ENCODE results near the gene CHRNA3. TPM values are rescaled to one million over a fixed set of nuclear protein-coding genes. Genes with fewer than 3 reads are reported as not detected.

The CHRNA3 gene
- polyA plus RNA-seq, 1 of the 3 experiments (the other 2 are of a cell fraction), result 2.3 TPM

DNA sequence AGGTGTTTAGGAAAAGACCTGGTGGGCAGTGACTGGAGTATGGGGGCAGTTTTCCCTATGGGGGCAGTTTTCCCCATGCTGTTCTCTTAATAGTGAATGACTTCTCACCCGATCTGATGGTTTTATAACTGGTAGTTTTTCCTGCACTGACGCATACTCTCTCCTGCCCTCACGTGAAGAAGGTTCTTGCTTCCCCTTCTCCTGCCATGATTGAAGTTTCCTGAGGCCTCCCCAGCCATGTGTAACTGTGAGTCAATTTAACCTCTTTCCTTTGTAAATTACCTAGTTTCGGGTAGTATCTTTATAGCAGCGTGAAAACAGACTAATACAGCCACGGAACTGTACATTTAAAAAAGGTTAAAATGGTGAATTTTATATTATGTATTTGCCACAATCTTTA is 45.2 kb upstream of the CHRNA3 start:
- WGBS (ENCODE audit: low lambda C conversion rate), result 79% methylated on average over 6 of the region's 6 CpGs
- ChIA-PET POLR2A (no interaction called here), CTCF (interaction anchor here (0.8 kb wide), 1 partner anchor 9 kb away, joined by 3 read pairs; no protein-coding TSS in a partner anchor)
- DNase-seq, result no peak
- Histone ChIP-seq H3K79me2 (ENCODE audit: insufficient read depth) (no peaks in the 10 kb centered on the region), H3F3A (replicated peaks; ENCODE audit: insufficient read depth) (no peaks in the 10 kb centered on the region), H3K36me3 (replicated peaks in 1 of 2; ENCODE audit: control insufficient read depth in 1 of 2, insufficient read depth in 2 of 2, low read length in 1 of 2) (no peaks in the 10 kb centered on the region), H2AFZ (ENCODE audit: low read depth) (no peak overlapping the region), H3K4me3 (ENCODE audit: low read depth in 2 of 2, low read length in 1 of 2) (no peak overlapping the region), H3K9ac (no peak overlapping the region), H3K27me3 (ENCODE audit: insufficient read depth) (no peaks in the 10 kb centered on the region; the same call in 1 of the 2 replicates), H4K20me1 (ENCODE audit: insufficient read depth) (no peaks in the 10 kb centered on the region), H3K9me2 (no peaks in the 10 kb centered on the region), H3K4me2 (no peak overlapping the region), H3K9me3 (no peaks in the 10 kb centered on the region), H3K27ac (ENCODE audit: low read depth in 2 of 2, low read length in 1 of 2) (no peak overlapping the region), H3K4me1 (ENCODE audit: control insufficient read depth in 1 of 2, insufficient read depth in 2 of 2, low read depth in 1 of 2, low read length in 1 of 2) (peaks cover 0 to 17% of the 10 kb centered on the region in 2 experiments; a peak in 2 of 4 replicates)
- TF ChIP-seq YY1 (IDR thresholded peaks at IDR 0.05; ENCODE audit: low read depth) (no peak), FOXJ3 (CRISPR knock-in tag; IDR thresholded peaks at IDR 0.05) (no peak), NRF1 (IDR thresholded peaks at IDR 0.05; ENCODE audit: low read depth, low read length) (no peak), TAF1 (IDR thresholded peaks at IDR 0.05; ENCODE audit: borderline replicate concordance, low read depth, low read length) (no peak), EZH2phosphoT487 (IDR thresholded peaks at IDR 0.05; ENCODE audit: borderline replicate concordance, low read depth) (no peak), MEF2A (IDR thresholded peaks at IDR 0.05; ENCODE audit: borderline replicate concordance, low read depth) (no peak), ELF1 (IDR thresholded peaks at IDR 0.05) (no peak)
- TF ChIP-seq, protein P1, sequence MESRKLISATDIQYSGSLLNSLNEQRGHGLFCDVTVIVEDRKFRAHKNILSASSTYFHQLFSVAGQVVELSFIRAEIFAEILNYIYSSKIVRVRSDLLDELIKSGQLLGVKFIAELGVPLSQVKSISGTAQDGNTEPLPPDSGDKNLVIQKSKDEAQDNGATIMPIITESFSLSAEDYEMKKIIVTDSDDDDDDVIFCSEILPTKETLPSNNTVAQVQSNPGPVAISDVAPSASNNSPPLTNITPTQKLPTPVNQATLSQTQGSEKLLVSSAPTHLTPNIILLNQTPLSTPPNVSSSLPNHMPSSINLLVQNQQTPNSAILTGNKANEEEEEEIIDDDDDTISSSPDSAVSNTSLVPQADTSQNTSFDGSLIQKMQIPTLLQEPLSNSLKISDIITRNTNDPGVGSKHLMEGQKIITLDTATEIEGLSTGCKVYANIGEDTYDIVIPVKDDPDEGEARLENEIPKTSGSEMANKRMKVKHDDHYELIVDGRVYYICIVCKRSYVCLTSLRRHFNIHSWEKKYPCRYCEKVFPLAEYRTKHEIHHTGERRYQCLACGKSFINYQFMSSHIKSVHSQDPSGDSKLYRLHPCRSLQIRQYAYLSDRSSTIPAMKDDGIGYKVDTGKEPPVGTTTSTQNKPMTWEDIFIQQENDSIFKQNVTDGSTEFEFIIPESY (IDR thresholded peaks at IDR 0.05; ENCODE audit: borderline replicate concordance, low read depth), result no peak
- TF ChIP-seq, protein P2, sequence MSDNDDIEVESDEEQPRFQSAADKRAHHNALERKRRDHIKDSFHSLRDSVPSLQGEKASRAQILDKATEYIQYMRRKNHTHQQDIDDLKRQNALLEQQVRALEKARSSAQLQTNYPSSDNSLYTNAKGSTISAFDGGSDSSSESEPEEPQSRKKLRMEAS (IDR thresholded peaks at IDR 0.05; ENCODE audit: low read depth), result no peak
- TF ChIP-seq, protein P3, sequence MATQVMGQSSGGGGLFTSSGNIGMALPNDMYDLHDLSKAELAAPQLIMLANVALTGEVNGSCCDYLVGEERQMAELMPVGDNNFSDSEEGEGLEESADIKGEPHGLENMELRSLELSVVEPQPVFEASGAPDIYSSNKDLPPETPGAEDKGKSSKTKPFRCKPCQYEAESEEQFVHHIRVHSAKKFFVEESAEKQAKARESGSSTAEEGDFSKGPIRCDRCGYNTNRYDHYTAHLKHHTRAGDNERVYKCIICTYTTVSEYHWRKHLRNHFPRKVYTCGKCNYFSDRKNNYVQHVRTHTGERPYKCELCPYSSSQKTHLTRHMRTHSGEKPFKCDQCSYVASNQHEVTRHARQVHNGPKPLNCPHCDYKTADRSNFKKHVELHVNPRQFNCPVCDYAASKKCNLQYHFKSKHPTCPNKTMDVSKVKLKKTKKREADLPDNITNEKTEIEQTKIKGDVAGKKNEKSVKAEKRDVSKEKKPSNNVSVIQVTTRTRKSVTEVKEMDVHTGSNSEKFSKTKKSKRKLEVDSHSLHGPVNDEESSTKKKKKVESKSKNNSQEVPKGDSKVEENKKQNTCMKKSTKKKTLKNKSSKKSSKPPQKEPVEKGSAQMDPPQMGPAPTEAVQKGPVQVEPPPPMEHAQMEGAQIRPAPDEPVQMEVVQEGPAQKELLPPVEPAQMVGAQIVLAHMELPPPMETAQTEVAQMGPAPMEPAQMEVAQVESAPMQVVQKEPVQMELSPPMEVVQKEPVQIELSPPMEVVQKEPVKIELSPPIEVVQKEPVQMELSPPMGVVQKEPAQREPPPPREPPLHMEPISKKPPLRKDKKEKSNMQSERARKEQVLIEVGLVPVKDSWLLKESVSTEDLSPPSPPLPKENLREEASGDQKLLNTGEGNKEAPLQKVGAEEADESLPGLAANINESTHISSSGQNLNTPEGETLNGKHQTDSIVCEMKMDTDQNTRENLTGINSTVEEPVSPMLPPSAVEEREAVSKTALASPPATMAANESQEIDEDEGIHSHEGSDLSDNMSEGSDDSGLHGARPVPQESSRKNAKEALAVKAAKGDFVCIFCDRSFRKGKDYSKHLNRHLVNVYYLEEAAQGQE (IDR thresholded peaks at IDR 0.05; ENCODE audit: low read depth, low read length), result no peak

DNA sequence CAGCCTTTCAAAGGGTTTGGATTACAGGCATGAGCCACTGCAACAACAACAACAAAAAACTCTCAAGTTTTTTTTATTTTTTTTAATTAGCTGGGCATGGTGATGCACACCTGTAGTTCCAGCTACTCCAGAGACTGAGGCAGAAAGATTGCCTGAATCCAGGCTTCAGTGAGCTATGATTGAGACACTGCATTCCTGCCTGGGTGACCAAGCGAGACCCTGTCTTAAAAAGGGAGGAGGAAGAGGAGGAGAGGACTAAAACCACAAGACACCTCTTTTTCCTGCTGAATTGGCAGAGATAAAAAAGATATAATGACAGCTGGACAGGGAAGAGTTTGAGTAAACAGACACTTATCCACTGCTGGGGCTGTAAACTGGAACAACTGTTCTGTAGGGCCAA is 42.9 kb upstream of the CHRNA3 start:
- H2AFZ ChIP-seq (ENCODE audit: low read depth), result no peak overlapping the region
- H3K27me3 ChIP-seq (ENCODE audit: insufficient read depth), result no peaks in the 10 kb centered on the region; the same call in 1 of the 2 replicates
- WGBS (ENCODE audit: low lambda C conversion rate), result 58% methylated on average over 1 of the region's 1 CpG
- H3K4me1 ChIP-seq (ENCODE audit: control insufficient read depth in 1 of 2, insufficient read depth in 2 of 2, low read depth in 1 of 2, low read length in 1 of 2), result peaks cover 0 to 5% of the 10 kb centered on the region in 2 experiments; a peak in 1 of 4 replicates
- H3K27ac ChIP-seq (ENCODE audit: low read depth in 2 of 2, low read length in 1 of 2), result no peak overlapping the region
- H3K4me2 ChIP-seq, result no peak overlapping the region
- H3K79me2 ChIP-seq (ENCODE audit: insufficient read depth), result no peaks in the 10 kb centered on the region
- TF ChIP-seq NFIC (IDR thresholded peaks at IDR 0.05; ENCODE audit: borderline replicate concordance), result no peak
- TF ChIP-seq, protein P1 (IDR thresholded peaks at IDR 0.05; ENCODE audit: borderline replicate concordance, low read depth), result no peak
- TF ChIP-seq, protein P2 (IDR thresholded peaks at IDR 0.05; ENCODE audit: low read depth), result no peak
- TF ChIP-seq FOXJ3 (CRISPR knock-in tag; IDR thresholded peaks at IDR 0.05), result no peak
- no peak for TF ChIP-seq RFX5 (IDR thresholded peaks at IDR 0.05; ENCODE audit: low read length)
- TF ChIP-seq TEAD4 (IDR thresholded peaks at IDR 0.05; ENCODE audit: borderline replicate concordance, insufficient read depth), result no peak
- no peak for TF ChIP-seq POLR2AphosphoS5 (IDR thresholded peaks at IDR 0.05; ENCODE audit: low read depth, low read length)
- no peak for TF ChIP-seq GATA2 (CRISPR knock-in tag; IDR thresholded peaks at IDR 0.05)
- TF ChIP-seq CHD2 (IDR thresholded peaks at IDR 0.05; ENCODE audit: low read length, partially characterized antibody), result no peak
- no peak for TF ChIP-seq ELF1 (IDR thresholded peaks at IDR 0.05)
- POLR2A ChIA-PET, result no interaction called here
- no peak for DNase-seq
- H3K9me3 ChIP-seq, result no peaks in the 10 kb centered on the region
- CTCF ChIA-PET, result interaction anchor here (0.6 to 1.4 kb wide), 4 partner anchors 11 to 25 kb away, joined by 3 read pairs; no protein-coding TSS in a partner anchor
- no peaks in the 10 kb centered on the region for H4K20me1 ChIP-seq (ENCODE audit: insufficient read depth)
- no peaks in the 10 kb centered on the region for H3K36me3 ChIP-seq (replicated peaks in 1 of 2; ENCODE audit: control insufficient read depth in 1 of 2, insufficient read depth in 2 of 2, low read length in 1 of 2)
- H3K4me3 ChIP-seq (ENCODE audit: low read depth in 2 of 2, low read length in 1 of 2), result no peak overlapping the region
- H3K9me2 ChIP-seq, result no peaks in the 10 kb centered on the region
- no peaks in the 10 kb centered on the region for H3F3A ChIP-seq (replicated peaks; ENCODE audit: insufficient read depth)
- no peak overlapping the region for H3K9ac ChIP-seq
